Neural cell (in vitro differentiated cells): ENCODE results near the gene SNRNP27.

Experiments used
- CTCF ChIP-seq: fragments of 450-650 bp; IDR thresholded peaks from 2 replicates; pipeline ENCODE4 v1.5.1; 2014; ENCODE audit warnings: antibody characterized with exemption, mild to moderate bottlenecking, moderate library complexity; ENCODE audit not compliant: poor library complexity, severe bottlenecking
- EP300 ChIP-seq: fragments of 450-650 bp; conservative IDR thresholded peaks from 2 replicates; pipeline ENCODE4 v1.6.1; 2014; ENCODE audit warnings: antibody characterized with exemption, mild to moderate bottlenecking, moderate library complexity; ENCODE audit not compliant: poor library complexity, severe bottlenecking
- EZH2 ChIP-seq: fragments of 200-600, 300-800 bp; shearing (Covaris generic), sonication (generic); IDR thresholded peaks from 2 replicates; pipeline ENCODE4 v1.6.1; 2014; ENCODE audit warnings: antibody characterized with exemption, low read length, borderline replicate concordance, mild to moderate bottlenecking; ENCODE audit not compliant: insufficient read depth, poor library complexity, severe bottlenecking
- MXI1 ChIP-seq: fragments of 450-650 bp; conservative IDR thresholded peaks from 2 replicates; pipeline ENCODE4 v1.6.1; 2014; ENCODE audit warnings: antibody characterized with exemption, mild to moderate bottlenecking; ENCODE audit not compliant: poor library complexity, severe bottlenecking
- POLR2AphosphoS5 ChIP-seq: IDR thresholded peaks from 2 replicates; pipeline ENCODE4 v1.6.1; 2012
- RAD21 ChIP-seq: fragments of 450-650 bp; conservative IDR thresholded peaks from 2 replicates; pipeline ENCODE4 v1.6.1; 2014; ENCODE audit warnings: antibody characterized with exemption, mild to moderate bottlenecking, moderate library complexity
- REST ChIP-seq: IDR thresholded peaks from 2 replicates; pipeline ENCODE4 v1.6.1; 2012; ENCODE audit warnings: borderline replicate concordance

GRCh38 chr2:69940691-69941090, 46.9 kb downstream of the SNRNP27 start:
- TF ChIP-seq CTCF (no peak), REST (no peak), MXI1 (no peak), POLR2AphosphoS5 (no peak), EP300 (no peak), RAD21 (no peak), EZH2 (no peak)
